ENCODE measurements around the gene TTC34.
"Not testable (repeated sequence)": the region's sequence is repeated elsewhere in the genome, so short reads cannot be mapped to it uniquely, and the experiment has no call there.

Gene TTC34

DNA sequence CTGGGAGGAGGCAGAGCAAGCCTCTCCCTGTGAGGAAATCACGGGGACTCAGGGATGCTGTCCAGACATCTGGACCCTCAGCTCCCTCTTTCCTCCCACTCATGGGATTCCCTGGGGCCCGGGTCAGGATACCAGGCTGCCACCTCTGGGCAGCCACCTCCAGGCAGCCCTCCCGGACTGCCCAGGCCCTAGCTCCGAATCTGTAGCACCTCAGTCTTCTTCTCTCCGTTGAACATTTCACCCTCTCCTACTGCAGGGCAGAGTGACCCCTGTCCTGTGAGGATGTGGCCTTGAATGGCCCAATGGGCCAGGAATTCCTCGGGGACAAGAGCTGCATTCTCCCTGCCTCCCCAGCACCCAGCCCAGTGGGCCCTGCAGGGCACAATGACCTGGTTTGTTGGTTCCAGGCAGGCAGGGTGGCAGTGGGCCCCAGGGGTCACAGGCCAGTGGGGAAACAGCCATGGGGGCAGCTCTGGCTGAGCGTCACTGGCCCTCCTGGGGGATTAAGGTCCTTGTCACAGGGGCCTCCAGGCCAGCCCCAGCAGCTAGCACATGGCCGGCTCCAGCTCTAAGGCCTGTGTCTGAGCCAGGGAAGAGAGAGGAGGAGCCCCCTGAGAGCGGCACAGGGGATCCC is 9.5 kb upstream of the TTC34 start:
- DNase-seq: no peak

DNA sequence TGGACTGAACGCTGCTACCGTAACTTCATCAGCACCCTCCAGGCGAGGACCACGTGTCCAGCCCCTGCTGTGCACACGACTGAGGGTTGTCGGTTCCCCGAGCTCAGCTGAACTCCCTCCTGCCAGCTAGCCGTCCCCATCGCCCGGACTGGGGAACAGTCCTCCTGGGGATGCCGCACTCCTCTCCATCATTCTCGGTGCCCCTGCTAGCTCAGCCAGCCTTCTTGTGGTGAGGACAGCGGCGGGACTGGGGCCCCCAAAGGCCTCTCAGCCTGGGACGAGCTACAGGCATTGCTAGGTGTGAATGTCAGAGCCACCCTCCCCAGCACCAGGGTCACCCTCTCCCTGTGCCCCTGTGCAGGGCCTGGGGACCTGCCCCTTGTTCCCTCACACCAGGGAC is 8.8 kb upstream of the TTC34 start:
- no peak for DNase-seq

DNA sequence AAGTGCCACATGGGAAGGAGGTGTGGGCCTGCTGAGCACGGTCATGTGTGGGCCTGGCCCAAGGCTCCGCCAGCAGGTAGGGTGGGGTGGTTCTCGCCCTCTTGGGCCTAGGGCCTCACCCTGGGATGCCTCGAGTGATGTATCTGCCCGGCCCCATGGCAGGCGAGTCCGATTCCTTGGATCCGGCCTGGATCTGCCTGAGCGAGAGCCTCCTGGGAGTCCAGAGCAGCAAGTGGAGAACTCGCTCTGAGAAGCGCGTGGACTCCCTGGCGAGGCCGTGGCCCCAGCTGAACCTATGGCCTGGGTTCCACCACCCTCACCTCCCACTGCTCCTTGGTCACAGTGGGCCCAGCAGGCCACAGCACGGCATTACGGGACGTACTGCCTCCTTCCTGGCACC is 8.2 kb upstream of the TTC34 start:
- DNase-seq: no peak

DNA sequence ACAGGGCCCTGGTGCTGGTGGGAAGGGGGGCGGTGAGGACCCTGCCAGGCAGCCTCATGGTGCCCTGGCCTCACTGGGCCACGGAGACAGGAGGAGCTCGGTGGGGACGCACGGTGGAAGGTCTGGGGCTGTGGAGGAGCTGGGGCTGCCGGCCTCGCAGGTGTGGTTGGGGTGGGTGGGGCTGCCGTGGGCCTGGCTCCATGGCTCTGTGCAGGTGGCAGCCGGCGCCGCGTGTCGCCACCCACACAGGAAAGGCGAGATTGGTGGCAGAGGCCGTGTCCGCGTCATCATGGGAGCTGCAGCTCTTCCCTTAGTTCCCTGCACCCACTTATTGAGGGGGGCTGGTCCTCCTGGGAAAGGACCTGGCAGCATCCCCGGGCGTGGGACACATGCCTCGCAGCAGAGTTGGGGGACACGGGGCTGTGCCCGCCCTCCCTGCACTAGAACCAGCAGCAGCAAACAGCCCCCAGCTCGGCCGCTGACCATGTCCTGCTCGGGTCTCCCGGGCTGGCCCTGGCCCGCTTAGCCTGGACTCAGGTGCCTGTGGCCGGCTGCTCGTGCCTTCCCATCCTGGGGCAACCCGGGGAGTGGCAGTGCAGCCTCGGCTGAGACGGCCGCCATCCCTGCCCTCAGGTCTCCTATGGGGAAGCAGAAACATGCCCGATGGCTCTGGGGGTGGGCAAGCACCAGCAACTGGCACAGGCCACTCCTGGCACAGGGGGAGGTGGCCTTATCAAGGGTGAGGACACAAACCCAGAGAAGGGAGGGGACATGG is 7.5 kb upstream of the TTC34 start:
- no peak for DNase-seq

DNA sequence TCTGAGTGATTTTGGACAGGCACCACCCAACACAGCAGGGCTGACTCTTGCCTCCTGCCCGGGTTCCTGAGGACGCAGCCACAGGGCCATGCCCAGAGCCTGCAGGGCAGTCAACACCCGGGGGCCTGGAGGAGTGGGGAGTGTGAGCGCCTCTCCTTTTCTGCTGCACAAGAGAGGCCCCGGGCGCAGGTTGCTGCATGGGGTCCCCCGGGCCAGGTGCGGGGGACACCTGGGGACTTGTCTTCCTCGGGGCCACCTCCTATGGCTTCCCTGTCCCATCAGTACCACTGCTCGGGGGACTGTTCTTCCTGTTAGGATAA is 6.9 kb upstream of the TTC34 start:
- DNase-seq: no peak

DNA sequence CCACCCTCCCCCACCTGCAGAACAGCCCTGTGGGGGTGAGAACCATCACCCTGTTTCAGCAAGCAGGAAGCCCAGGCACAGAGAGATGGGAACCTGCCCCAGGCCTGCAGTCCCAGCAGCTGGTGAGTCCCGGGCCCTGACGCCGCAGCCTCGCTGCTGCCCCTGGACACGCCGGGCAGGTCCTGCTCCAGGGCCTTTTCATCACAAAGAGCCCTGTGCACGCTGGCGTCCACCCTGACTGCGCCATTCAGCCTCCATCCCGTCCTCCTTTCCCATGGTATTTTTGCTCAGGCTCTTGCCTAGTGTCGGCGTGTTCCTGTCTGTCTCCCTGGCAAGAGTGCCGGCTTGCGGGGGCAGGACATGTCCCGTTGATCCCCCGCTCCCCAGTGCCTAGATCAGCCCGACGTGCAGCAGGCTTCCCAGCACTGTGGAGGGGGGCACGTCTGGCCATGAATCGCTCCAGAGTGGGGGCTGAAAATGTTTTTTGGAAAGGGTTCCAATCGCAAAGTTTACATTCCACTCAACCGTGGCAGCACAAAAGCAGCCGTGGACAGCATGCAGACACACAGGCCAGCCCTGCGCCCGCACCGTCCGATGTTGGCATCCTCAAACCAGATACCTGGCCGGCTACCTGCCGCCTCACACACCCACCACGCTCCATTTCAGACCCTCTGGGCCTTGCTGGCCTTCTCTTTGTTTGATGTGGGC is 6.3 kb upstream of the TTC34 start:
- no peak for DNase-seq

DNA sequence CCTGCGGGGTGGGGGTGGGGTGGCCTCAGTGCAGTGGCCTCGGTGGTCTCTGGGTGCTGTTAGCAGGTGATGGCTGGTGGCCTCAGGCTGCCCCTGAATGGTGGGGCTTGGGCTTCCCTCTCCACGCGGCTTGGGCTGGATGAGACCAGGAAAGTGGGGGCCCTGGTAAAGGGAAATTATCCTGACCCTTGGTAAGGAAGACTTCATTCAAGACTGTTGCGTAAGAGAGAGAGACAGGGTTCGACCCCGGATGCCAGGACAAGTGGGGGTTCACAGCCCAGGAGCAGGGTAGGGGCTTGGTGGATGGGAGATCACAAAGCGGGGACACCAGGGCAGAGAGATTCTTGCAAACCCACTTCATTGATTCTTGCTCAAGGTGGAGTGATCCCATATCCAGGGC is 5.5 kb upstream of the TTC34 start:
- DNase-seq: no peak

DNA sequence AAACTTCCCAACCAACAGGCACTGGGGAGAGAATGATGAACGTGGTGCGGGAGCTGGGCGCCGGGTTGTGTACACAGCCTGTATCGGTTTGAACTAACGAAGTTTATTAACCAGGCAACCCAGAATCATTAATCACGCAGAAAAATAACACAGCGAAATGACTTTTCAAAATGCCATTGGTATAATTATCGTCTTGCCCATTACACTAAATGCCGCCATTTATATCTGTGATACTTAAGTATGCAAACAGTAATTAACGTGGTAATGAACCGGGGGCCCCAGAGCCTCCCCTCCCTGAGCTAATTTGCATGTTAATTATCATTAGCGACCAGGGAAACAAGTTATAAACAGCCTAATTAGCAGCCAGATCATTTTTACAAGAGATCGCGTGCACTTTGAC is 5.1 kb upstream of the TTC34 start:
- no peak for DNase-seq

DNA sequence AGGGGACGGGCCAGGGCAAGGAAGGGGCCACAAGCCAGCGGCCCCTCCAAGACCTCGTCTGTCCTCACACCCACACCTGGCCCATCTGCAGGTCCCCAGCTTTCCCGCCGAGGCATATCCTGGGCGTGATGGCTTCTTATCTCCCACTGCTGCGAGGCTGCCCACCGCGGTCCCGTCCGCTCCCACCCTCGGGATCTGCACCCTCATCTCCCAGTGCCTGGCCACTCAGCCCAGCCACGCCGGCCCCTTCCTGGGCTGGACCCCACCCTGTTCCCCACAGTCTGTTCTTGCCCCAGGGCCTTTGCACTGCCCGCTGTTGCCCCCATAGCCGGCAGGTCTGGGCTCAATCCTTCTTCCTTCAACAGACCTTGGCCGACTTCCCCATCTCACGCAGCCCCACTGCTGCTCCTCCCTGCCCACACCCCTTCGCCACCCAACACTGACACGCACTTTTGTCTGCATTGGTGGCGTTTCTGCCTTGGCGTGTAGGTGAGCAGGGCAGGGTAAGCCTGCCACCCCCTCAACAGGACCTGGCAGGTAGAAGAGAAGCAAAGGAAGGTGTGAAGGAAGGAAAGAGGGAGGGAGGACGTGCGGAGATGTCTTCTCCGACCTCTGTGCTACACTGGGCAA is 4.4 kb upstream of the TTC34 start:
- no peak for DNase-seq

DNA sequence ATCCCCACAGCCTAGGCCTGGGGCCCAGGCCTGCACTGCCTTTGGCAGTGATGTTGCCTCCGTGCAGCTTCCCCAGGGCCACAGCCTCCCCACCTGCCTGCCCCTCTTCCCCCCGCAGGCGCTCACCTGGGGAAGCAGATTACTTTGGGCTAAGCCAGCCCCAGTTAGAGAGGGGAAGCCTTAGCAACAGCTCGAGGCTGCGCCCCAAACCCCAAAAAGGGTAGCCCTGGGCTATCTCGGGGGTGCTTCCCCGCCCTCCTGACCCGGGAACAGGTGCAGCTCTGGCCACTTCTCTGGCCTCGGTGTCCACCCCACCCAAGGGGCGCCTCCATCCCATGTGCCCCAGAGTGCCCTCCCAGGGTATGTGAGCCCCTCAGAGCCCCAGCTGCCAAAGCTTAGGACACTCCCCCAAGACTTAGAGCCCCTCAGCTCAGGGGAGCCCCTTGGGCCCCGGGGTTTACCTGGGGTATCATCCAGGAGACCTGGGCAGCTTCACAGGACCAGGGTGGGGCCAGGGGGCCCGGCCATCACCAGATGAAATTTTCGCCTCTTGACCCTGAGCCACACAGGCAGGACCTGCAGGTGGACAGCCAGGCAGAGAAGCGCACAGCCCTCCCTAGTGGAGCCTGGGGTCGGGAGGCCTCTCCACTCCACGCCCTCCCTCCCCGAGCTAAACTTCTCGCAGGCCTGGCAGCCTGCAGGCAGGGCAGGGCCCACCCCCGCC is 3.3 kb upstream of the TTC34 start:
- no peak for DNase-seq

DNA sequence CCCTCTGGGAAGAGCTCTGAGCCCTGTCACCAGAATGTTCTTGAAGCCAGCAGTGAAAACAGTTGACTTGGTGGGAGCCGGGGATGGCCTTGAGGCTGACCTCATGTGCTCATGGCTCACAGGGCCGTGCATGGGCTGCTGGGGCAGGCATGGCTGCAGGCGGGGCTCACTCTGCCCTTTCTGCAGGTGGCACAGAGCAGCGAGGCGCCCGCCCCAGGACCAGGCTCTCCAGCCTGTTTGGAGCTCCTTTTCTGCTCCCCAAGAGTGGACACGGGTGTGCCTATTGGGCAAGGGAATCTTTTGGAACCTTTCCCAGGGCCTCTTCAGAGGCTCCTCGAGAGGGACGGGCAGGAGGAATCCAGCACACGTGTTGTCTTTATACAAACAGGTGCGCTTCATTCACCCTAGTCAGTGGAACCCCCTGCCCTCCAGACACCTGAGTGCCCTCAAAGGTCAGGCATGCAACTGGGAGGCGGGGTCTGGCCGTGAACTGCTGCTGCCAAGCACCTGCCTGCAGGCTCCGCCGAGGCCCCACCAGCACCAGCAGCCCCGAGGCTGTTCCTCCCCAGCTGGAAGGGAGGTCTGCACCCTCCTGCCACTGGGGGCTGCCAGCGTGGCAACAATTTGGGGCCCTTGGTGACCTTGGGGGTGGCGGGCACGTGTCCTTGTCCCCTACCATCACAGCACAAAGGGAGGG is 2.6 kb upstream of the TTC34 start:
- DNase-seq: no peak

DNA sequence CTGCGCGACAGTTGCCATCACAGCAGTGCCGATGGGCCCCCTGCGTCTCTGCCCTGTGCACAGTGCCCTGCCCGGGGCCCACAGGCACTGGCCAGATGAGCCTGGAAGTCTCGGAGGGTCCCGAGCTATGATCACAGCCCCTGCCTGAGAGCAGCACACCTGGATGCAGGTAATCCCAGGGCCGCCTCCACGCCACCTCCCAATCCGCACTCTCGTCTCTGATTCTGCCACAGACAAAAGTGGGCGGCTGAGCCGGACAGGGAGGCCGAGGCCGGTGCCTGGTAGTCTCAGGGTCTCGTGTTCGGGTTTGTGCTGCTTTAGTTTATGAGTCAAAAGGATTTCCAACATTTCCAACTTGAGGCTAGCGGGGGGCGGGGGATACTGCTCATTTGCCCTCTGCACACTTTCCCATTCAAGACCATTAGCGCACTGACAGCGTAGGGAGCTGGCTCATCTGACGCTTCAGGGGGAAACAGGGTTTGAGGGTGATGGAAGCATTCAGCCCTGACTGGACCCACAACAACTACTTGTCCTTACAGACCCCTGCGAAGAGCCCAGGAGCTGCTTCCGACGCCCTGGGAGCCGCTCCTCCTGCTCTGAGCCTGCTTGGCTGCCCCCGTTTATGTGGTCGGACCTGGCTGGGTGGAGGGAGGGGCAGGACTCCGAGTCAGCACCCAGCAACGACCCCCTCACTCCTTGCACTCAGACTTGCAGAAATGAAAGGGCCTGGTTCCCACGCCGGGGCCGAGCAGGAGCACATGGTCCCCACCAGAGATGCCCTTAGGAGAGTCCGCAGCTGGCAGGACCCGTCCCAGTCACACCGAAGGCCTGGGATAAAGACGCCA is 1.8 kb upstream of the TTC34 start:
- DNase-seq: no peak

DNA sequence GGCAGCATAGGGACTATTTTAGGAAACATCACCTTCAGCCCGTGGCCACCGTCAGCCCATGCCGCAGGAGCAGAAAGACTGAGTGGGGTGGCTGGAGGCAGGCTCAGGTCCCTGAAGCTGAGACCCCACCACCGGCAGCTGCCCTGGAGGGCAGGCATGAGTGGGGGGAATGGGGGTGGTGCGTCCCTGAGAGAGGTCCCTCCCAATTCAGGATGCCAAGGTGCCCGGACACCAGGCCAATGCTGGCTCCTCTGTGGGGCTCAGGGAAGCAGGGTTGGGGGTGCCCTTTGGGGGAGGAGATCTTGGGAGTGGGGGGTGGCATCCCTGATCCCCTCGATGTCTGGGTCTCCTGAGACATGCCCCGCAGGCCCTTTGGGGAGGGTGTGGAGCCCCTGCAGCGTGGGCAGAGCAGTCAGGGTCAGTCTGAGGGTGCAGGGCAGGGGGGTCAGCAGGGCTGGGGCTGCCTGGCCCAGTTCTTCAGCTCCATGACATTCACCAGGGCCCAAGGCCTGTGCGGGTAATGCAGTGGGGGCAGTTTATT is 998 bp upstream of the TTC34 start:
- DNase-seq: no peak

DNA sequence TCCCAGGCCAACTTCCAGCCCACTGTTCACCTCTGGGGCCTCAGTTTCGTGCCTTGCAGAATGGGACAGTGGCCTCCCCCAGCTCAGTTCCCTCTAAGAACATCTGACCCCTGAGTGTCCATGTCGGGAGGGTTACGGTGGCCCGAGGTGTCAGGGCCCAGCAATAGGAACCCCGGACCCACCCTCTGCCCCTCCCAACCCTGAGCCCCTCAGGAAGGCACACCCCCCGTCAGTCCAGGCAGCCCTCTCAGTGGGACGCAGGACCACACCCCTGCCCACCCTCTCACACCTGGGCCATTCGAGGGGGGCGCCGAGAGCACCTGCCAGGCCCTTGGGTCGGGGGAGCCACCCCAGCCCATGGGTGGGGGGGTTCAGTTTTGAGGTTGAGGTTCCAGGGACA is 447 bp downstream of the TTC34 start:
- no peak for DNase-seq

DNA sequence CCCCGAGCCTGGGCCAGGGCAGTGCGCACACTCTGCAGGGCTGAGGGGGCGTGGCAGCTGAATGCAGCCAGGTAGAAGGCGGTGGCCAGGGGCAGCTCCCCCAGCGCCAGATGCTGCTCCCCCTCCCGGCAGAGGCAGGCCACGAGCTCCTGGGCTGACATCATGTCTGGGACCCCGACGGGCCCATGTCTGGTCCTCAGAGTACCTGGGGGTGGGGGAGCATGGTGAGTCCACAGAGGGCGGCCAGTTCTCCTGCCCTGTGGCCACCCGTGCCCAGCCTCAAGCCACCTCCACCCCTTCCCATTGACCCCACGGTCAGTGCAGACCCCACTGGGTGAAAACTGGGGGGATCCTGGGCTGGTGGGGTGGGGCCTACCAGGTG is 838 bp downstream of the TTC34 start:
- no peak for DNase-seq

DNA sequence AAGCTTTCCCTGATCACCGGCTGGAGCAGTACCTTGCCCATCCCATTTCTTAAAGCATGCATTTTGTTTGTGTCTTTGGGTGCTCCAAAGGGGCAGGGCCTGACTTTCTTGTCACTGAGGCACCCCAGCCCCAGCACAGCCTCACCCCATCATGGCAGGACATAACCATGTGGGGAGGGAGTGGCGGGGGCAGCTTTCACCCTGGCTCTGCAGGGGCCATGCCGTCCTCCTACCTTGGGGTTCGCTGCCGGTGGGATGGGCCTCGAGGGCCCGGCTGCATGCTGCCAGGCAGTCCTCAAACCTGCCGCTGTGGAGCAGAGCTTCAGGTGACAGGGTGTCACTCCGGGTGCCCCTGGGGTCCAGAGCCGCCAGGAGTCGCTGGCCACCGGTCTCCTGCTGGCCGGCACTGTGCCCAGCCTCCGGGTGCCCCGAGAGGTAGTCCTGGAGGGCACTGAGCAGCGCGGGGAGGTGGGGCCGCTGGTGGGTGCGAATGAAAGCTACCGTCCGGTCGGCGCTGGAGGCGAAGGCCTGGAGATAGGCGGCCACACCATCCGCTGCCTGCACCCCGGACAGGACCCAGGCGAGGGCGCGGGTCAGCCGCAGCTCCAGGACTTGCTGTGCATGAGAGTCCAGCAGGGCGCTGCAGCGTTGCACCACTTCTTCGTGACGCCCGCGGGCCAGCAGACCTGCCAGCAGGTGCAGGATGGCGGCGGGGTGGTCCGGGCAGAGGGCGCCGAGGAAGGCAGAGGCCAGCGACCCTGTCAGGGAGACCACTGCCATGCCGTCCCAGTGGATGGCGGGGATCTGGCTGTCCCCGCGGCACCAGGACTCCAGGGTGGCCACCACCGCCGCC is 1.5 kb downstream of the TTC34 start:
- no peak for DNase-seq

DNA sequence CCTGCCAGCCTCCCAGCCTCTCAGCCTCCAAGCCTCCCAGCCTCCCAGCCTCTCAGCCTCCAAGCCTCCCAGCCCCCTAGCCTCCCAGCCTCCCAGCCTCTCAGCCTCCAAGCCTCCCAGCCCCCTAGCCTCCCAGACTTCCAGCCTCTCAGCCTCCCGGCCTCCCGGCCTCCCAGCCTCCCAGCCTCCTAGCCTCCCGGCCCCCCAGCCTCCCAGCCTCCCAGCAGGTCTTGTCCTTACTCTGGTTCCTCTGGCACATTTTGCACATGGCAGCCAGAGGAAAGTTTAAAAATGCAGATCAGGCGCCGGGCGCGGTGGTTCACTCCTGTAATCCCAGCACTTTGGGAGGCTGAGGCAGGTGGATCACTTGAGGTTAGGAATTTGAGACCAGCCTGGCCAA is 2.5 kb downstream of the TTC34 start:
- DNase-seq: not testable (repeated sequence)

DNA sequence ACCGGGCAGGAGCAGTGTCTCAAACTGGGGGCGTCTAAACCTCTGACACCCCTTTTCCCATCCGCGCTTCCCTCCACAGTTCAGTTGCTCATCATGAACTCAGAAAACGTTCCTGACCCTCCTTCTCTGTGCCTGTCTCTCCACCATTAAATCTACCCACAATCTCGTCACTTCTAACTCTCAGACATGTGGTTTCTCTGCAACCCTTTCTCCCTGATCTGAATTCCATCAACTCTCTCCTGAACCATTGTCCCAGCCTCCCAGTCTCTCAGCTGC is 3.8 kb downstream of the TTC34 start:
- DNase-seq: no peak

DNA sequence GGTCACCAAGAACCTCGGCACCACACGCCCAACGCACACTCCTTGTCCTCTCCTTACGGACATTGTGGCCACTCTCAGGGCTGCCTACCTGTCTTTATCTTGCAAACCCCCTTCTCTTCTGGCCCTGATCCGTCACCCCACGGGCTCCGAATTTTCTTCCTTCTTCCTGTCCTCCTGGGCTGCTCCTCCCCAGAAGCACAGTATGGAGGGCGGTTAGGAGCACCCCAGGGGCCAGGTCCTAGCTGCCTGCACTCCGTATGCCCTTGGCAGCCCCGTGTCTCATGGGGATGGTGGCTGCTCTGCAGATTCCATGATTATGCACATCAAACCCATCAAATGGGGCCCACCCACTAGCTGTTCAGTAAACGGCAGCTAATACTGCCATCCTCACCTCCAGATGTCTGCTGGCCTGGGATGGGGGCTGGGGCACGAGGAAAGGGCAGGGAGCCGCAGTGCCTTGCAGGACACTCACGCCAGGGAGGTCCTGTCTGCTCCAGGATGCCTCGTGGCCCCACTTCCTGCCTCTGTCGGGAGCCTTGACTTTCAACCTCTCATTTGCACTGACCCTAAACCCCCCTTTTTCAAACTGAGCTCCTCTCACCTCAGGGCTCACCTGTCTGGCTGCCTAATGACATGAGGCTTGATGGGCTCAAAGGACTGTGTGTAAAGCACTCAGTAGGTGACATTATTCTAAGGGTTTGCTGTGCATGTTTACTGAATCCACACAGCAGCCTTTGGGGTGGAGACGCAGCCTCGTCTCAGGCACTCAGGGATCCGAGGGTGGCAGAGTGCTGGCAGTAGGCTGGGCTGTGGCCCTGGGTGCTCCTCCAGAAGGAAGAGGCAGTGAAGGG is 4.4 kb downstream of the TTC34 start:
- no peak for DNase-seq

DNA sequence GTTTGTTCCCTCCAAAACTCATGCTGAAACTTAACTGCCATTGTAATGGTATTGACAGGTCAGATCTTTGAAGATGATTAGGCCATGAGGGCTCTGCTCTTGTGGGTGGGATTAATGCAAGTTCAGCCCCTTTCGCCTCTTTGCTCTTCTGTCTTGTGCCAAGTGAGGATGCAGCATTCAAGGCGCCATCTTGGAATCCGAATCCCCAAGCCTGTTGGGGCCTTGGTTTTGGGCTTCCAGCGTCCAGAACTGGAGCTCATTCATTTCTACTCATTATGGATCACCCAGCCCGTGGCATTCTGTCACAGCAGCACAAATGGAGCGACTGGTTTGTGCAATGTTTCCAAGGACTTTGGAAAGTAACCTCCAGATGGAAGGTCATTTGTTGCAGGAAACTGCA is 5.6 kb downstream of the TTC34 start:
- DNase-seq: no peak
